GM18520 (cell line): ENCODE results near the gene ACSM6.
"Not testable (repeated sequence)": the region's sequence is repeated elsewhere in the genome, so short reads cannot be mapped to it uniquely, and the experiment has no call there.

Experiments used
- ATAC-seq: cut with Tn5 transposase; IDR thresholded peaks from one replicate; pipeline ENCODE4 v1.9.1; 2021; ENCODE audit not compliant: unreplicated experiment

ACSM6 gene

DNA sequence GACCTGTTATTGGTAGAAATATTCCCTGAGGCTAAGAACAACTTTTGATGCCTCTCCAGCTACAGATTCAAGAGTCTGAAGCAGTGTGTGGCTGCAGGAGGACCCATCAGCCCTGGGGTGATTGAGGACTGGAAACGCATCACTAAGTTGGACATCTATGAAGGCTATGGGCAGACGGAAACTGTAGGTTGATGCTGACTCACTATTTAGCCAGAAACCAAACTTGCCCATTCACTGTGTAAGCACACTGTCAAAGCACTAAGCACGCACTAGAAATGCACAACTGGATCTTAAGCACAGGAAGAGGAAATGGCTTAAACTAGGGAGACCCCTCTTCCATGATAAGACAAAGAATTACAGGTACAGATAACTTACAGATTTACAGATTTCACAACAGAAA lies 20.8 kb downstream of the ACSM6 start:
- ATAC-seq, result no peak

DNA sequence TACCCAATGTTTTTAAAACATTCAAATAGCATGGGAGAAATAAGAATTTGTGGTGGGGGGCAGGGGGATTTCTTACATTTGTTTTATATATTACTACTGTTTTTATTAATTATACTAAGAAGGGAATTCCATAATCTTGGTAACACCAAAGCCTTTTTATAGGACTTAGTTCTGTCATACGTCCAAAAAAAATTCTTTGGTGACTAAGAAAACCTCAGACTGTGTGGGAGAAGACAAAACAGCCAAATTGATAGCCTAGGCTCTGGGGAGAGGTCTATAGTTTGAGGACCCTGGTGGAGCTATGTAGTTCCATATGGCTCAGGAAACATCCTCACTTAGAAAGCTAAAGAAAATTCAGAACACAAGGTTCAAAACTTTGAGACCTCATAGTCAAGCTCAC lies 23.4 kb downstream of the ACSM6 start:
- ATAC-seq, result no peak

DNA sequence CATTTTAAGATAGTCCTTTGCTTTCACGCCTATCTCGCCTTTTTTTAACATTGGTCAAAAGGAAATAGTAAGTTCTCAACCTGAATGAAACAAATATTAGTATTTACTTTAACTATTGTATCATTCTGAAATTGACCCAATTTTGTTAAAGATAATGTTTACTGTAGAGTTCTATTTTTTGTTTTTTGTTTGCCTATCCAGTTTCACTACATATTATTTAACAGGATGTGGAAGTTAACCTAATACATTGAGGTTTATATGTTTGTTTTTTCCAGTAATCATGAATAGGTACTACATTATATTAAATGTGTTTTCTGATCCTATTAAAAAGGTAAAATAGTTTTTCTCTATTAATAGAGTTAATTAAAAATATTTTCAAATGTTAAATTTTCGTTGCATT lies 26.5 kb downstream of the ACSM6 start:
- ATAC-seq, result no peak

DNA sequence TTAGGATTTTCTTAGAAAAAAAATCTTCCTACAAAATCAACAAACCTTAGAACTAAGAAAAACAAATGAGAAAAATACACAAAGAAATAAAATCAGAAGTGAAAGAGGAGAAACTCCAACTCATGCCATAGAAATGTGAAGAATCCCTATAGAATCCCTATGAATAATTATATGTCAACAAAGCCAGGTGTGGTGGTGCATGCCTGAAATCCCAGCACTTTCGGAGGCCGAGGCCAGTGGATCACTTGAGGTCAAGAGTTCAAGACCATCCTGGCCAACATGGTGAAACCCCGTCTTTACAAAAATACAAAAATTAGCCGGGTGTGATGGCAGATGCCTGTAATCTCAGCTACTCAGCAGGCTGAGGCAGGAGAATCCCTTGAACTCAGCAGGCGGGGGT lies 27.1 kb downstream of the ACSM6 start:
- no peak for ATAC-seq

DNA sequence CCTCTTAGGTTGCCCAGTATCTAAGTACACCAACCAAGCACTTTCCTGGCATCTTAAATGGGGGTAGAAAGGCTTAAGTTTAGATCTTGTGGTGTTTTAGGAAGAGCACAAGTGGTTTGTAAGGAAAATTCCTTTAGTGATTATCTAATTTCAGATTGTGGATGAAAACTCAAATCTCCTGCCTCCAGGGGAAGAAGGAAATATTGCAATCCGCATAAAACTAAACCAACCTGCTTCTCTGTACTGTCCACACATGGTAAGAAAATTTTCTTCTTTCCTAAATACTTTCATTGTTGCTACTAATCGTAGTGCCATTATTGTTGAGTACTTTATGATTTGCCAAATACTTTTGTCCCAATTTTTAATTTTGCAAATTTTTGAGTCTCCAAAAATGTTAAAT lies 31.1 kb downstream of the ACSM6 start:
- no peak for ATAC-seq

DNA sequence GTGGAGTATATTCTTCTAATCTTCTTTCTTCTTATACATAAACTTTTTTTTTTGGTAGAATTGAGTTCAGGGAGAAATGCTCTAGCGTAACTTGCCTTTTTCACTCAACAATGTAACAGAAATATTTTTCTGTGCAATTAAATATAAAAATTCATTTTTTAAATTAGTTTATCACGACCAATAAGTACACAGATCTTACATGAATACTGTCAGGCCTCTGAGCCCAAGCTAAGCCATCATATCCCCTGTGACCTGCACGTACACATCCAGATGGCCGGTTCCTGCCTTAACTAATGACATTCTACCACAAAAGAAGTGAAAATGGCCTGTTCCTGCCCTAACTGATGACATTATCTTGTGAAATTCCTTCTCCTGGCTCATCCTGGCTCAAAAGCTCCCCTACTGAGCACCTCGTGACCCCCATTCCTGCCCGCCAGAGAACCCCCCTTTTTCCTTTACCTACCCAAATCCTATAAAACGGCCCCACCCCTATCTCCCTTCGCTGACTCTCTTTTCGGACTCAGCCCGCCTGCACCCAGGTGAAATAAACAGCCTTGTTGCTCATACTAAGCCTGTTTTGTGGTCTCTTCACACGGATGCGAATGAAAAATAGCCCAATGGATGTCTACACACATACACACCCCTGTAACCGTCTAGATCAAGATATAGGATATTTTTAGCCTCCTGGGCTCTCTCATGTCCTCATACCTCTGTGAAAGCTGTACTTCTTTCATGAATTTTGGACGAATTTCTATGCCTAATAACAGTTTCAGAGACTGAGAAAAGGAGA lies 35.1 kb downstream of the ACSM6 start:
- ATAC-seq, result not testable (repeated sequence)

DNA sequence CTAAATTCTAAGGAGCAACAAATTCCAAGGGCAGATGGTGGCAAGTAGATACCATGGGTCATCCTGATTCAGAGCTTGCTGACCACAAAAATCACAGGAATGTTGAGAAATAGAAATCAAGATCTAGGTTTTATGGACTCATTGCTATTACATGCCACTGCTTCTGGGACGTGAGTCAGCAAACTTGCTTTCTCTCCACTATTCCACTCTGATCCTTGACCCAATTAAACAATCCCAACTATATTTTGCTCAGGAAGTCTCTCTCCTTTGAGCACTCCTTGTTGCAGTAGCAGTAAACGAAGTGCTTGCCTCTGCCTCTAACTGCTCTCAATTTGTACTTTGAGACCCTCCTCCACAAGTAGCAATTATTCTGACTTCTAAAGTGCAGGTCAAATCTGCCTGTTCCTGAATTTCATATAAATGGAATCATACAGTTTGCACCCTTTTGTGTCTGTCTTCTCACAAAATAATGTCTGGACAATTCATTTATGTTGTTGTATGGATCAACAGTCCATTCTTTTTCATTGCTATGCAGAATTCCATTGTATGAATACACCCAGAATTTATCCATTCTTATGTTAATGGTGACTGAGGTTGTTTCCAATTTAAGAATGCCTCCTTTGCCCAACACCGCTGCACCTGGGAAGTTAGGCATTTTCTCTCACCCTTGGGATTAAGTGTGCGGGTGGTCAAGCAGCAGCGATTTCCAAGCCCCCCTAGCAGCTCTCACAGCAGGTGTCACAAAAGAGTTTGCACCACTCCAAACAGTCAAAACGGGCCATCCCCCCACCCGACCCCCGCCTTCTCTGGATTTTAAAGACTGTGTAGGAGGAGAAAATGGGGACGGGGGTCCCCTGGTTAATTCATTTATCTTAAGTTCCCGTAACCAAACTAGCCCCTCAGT lies 35.9 kb downstream of the ACSM6 start:
- ATAC-seq, result no peak

DNA sequence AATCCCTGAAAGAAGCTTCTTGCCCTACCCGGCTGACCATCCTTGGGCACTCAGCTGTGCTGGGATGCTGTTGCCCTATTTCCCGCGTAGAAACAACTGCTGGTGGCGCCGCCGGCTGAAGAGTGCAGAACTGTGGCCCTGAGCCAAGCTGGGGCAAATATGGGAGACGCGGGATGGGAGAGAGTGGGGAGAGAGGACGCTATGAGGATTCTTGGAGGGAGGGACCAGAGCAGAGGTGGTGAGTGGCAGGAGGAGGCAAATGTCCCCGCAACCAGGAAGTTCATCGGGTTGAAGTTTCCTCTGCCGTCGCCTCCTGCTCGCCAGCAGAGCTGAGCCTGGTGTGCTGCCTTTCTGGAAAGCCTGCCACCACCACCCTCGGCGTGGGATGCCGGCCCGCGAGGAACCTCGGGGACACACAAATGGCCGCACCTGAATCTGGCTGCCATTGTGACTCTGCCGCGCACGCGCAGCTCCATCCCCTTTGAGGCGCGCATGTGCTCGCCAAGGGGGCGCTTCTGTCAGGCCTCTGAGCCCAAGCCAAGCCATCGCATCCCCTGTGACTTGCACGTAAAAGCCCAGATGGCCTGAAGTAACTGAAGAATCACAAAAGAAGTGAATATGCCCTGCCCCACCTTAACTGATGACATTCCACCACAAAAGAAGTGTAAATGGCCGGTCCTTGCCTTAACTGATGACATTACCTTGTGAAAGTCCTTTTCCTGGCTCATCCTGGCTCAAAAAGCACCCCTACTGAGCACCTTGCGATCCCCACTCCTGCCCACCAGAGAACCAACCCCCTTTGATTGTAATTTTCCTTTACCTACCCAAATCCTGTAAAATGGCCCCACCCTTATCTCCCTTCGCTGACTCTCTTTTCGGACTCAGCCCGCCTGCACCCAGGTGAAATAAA lies 36.9 kb downstream of the ACSM6 start:
- not testable (repeated sequence) for ATAC-seq

DNA sequence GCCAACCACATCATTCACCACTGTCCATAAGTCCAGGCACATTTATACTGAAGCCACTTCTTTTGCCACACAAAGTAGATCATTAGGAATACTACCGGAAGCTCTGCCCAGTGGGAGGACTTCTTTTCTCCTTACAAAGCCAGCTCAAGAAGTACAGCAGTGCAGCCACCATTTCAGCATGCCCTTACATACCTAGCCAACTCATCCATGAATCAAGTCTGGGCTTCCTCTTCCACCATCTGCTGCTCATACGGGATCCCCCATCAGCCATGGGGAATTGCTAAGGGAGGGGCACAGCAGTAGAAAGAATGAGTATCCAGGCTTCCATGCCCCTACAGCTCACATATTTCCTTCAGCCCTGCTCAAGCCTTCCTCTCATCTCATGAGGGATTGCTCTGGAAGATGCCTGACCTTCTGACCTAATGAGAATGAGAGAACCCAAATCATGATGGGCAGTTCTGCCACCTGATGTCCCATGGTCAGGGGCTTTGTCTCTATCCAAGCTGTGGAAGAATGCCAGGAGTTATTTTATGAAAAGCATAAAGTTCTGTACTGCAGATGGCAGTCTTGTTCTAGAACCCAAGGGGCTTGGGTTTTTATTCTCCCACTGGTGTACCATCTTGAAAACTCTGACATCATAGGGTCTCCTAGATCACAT lies 39.5 kb downstream of the ACSM6 start:
- no peak for ATAC-seq

DNA sequence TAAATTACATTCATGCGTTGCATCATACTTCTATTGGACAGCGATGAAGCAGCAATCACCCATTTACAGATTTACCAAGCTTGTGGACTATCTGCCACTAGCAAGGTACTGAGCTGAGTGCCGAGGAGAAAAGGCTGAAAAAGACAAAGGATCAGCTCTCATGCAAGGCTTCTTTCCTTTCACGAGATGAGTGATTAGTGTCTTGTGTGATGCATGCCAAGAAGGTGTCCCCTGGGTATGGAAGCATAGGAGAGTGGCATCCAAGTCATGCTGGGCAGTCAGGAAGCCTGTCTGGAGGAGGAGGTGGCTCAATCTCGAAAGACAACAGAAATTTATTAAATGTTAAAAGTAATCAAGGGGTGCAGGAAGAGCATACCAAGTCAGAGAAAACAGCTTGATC lies 40.9 kb downstream of the ACSM6 start:
- no peak for ATAC-seq

DNA sequence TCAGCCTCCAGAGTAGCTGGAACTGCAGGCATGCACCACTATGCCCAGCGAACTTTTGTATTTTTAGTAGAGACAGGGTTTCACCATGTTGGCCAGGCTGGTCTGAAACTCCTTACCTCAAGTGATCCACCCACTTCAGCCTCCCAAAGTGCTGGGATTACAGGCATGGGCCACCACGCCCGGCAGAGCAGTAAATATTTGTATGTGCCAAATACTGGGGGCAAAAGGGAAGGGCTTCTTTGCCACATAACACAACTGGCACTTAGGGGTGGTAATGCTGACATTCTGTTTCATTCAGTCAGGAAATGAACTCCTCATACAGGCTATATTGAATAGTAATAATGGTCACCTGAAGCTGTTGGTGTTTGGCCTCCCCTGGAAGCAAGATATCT lies 41.6 kb downstream of the ACSM6 start:
- no peak for ATAC-seq

DNA sequence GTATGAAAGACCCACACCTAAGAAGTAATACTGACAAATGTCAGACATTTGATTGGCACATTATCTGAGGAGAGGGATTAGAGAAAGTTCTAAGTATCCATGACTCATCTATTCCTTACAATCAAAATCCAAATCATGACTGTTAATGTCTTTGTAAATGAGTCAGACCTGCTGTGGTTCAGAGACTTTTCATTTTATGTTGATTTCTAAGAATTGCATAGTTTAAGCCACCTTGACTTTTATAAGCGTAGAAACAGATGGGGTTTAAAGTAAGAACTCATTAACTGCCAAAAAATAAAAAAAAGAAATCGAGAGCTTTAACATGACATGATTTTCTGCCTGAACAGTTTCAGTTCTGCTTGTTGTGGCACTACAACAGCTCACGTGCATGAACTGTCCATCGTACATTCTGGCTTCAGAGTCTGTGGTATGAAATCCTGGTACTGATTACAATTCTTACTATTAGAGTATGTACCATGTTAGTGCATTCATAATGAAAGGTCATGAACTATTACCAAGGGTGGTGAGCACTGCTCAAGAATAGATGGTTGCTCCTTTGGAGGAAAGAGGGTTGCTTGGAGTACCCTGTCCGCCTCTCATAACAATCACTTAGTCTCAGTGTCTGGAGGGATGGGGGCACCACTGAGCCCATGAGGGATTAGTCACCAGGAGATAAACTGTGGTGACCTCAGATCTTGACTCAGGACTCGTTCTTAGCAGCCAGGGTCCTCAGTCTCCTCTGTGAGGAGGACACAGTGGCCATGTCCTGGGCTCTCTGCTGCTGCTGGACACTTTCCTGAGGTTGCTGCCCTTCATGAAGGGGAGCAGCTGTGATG lies 42.2 kb downstream of the ACSM6 start:
- peak; percentile 97 for ATAC-seq

DNA sequence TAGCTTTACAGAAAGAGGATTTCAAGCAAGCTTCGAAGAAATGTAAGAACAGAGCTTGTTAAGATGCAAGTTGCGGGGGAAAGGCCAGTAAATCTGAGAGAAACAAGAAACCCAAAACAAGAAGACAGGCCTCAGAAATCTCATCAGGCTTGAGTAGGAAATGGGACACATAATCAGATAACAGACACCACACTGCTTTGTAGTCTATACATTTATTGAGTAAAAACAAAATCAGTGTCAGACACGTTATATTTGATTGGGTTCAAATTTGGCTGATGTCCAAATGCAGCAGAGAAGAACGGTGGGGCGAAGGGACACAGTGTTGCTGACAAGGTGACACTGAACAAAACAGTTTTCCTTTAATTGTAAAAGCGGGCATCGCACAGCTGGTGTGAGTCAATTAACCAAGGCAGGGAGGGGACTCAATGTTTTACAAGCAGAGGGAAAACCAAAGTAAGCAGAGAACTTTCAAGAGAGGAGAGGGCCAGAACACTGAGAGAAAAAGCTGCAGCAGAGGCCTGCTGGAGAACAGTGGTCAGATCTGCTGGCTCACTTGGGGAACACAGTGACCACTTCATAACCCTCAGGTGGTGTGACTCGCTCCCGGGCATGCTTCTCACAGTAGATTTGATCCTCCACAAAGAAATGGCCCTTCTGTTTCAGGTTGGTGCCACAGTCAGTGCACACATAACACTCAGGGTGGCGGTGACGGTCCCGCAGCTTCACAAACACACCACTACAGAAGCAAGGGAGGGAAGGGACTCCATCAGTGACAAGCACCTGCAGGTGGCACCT lies 43.5 kb downstream of the ACSM6 start:
- ATAC-seq, result no peak

DNA sequence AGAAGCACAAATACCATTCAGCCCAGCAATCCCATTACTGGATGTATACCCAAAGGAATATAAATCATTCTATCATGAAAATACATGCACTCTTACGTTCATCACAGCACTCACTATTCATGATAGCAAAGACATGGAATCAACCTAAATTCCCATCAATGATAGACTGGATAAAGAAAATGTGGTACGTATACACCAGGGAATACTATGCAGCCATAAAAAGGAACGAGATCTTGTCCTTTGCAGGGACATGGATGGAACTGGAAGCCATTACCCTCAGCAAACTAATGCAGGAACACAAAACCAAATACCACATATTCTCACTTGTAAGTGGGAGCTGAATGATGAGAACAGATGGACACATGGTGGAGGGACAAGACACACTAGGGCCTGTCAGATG lies 46.1 kb downstream of the ACSM6 start:
- not testable (repeated sequence) for ATAC-seq

DNA sequence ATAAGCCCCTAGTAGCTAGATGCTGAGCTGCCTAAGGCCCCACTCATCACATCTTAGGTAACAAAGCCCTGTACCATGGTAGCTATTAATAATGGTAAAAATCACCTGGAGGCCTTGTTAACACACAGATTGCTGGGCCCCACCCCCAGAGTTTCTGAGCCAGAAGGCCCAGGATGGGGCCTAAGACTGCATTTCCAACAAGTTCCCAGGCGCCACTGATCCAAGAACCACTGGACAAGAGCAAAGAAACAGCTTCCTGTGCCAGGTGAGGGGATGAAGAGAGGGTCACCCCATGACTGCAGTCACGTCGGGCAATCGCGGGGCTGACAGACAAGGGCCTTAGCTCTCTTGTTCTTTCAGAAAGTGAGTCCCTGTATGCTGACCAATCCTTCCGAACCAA lies 46.8 kb downstream of the ACSM6 start:
- ATAC-seq, result no peak

DNA sequence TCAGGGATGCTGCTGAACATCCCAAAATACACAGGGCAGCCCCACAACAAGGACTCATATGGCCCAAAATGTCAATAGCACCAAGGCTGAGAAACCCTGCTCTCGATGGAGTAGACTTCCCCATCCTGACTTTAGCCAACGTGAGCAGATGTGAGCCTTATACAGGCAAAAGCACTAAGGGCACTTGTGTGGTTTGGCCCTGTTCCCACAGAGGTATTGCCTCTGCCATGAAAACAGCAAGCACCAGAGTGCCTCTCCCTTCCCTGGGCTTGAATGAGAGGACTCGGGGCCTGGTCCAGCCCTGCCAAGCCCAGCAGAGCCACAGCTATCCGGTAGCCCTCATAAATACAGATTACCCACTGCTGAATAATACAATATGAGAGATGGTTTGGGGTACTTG lies 47.5 kb downstream of the ACSM6 start:
- ATAC-seq, result no peak

DNA sequence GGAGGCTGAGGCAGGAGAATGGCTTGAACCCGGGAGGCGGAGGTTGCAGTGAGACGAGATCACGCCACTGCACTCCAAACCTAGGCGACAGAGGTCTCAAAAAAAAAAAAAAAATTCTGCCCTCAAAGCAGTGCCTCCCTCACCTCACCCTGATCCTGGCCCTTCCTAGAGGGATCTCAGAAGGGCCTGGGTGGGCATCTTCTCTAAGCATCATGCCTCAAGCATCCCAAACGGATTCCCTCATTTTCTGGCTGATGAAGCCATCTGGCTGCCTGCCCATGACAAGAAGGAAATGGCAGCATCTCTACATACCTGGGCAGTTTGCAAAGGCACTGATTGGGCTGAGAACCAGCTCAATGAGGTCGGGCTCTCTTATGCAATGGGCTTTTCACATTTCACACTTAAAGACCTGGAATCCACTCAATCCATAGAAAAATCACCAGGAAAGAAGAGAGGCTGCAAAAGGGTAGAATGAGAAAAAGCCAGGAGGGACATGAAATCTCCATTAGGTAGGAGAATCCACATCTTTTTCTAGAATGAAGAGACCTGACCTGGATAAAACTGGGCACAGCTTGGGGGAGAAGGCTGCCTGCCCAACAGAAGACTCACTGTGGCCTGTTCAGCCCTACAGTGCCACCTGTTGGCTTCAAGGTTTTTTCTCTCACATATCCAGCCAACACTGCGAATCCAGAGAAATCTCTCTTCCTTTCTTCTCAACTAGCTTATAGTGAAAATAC lies 48.7 kb downstream of the ACSM6 start:
- no peak for ATAC-seq

DNA sequence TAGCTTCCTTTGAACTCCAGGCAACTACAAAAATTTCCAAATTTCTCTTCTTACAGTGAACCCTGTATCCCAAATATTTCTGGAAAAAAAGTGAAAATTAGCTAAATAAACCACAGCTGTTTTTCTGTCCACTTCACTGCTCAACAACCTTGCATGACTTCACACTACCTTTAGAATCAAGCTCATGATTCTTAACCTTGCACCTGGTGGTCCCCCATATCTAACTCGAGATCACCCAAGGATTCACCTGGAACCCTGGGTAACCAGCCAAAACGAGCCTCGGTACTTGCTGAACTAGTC lies 49.2 kb downstream of the ACSM6 start:
- no peak for ATAC-seq

DNA sequence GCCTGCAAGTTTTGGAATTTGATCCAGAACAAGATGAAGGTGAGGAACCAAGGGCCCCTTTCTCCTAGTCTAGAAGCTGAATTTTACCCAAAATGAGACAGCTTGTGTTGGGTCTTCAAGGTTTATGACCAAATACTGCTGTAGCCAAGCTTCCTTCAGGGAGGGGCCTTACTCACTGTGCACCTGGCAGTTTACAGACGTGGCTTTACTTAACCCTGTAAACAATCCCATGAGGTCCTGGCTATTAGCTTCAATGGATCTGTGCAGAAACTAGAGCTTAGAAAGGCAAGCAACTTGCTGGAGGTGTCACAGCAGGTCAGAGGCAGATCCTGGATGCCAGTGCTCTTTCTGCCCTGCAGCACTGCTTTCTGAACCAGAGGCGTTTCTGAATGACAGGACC lies 50.1 kb downstream of the ACSM6 start:
- no peak for ATAC-seq
